Endothelial cell of umbilical vein (primary cell): ENCODE results near the gene SPATS2L. TPM values are rescaled to one million over a fixed set of nuclear protein-coding genes. Genes with fewer than 3 reads are reported as not detected.
A peak's percentile ranks its signal among the peaks of the same experiment; 100 is the strongest.

Experiments used
- BruUV-seq: library from RNA; stranded (reverse); fragments of 400-500 nt; replicated peaks from 2 replicates; lab custom pipeline; 2021; lab: Mats Ljungman, UMichigan
- CTCF ChIA-PET: fragments of 300-600, 350-600 bp; sonication (Branson Sonifier 250); formaldehyde crosslinking; loops from one replicate; lab custom pipeline; 2021; ENCODE audit warnings: antibody characterized with exemption, inconsistent platforms; lab: Charles Lee
- POLR2A ChIA-PET: fragments of 300-600, 350-600 bp; sonication (Branson Sonifier 250); formaldehyde crosslinking; loops from one replicate; lab custom pipeline; 2021; ENCODE audit warnings: antibody characterized with exemption, inconsistent platforms; lab: Charles Lee
- DNase-seq: peaks from one replicate; pipeline ENCODE4 v3.0.0-alpha.2; 2011; ENCODE audit warnings: low read depth, low spot score
- FAIRE-seq: peaks from 2 replicates; lab custom pipeline; 2011; peaks lifted over from hg19 to GRCh38; lab: Jason Lieb, UNC
- H2AFZ ChIP-seq: 2 replicates; pipeline ENCODE4 v1.6.0; 2012; ENCODE audit warnings: low read depth, low read length, control low read depth, inconsistent platforms
- H3K27ac ChIP-seq: 2 replicates; pipeline ENCODE4 v1.5.1; 2011; ENCODE audit warnings: low read depth, mild to moderate bottlenecking, control low read depth, low read length, moderate library complexity; ENCODE audit not compliant: insufficient read depth
- H3K27me3 ChIP-seq, 2 experiments: 2 replicates each; pipeline versions ENCODE4 v1.6.0 to v1.6.1; 2011; ENCODE audit warnings: low read length in 2 of 2, mixed read lengths in 1 of 2; ENCODE audit not compliant: control insufficient read depth in 2 of 2, insufficient read depth in 2 of 2
- H3K36me3 ChIP-seq, 2 experiments: 2 replicates in 1 of 2; 3 replicates in 1 of 2; pipeline ENCODE4 v1.5.1; 2011; ENCODE audit warnings: low read length in 2 of 2, mild to moderate bottlenecking in 1 of 2, moderate library complexity in 1 of 2; ENCODE audit not compliant: control insufficient read depth in 2 of 2, insufficient read depth in 2 of 2; ENCODE audit errors: extremely low read depth in 1 of 2
- H3K4me1 ChIP-seq: 3 replicates; pipeline ENCODE4 v1.5.1; 2011; ENCODE audit warnings: mild to moderate bottlenecking, low read length; ENCODE audit not compliant: control insufficient read depth, insufficient read depth; ENCODE audit errors: extremely low read depth
- H3K4me2 ChIP-seq: 2 replicates; pipeline ENCODE4 v1.6.1; 2011; ENCODE audit warnings: low read length, control low read depth, mixed read lengths; ENCODE audit not compliant: insufficient read depth
- H3K4me3 ChIP-seq, 3 experiments: fragments of 200-600 bp in 1 of 3; sonication (generic), shearing (Covaris generic) in 1 of 3; replicated peaks in 1 of 3; 2 replicates each; pipeline ENCODE4 v1.5.1; 2011 to 2016; ENCODE audit warnings: control low read depth in 3 of 3, low read length in 3 of 3, mild to moderate bottlenecking in 2 of 3, inconsistent platforms in 1 of 3, low read depth in 1 of 3, moderate library complexity in 1 of 3; ENCODE audit not compliant: insufficient read depth in 1 of 3
- H3K79me2 ChIP-seq: 2 replicates; pipeline ENCODE4 v1.6.0; 2012; ENCODE audit warnings: low read length, inconsistent platforms; ENCODE audit not compliant: control insufficient read depth, insufficient read depth
- H3K9ac ChIP-seq: replicated peaks from 2 replicates; pipeline ENCODE3; 2011; ENCODE audit warnings: low read length, control low read depth; ENCODE audit not compliant: insufficient read depth; ENCODE audit errors: extremely low read depth
- H3K9me1 ChIP-seq: replicated peaks from 3 replicates; pipeline ENCODE4 v1.6.0; 2011; ENCODE audit warnings: mild to moderate bottlenecking, low read length; ENCODE audit not compliant: control insufficient read depth, insufficient read depth; ENCODE audit errors: extremely low read depth
- H3K9me3 ChIP-seq: replicated peaks from 2 replicates; pipeline ENCODE4 v1.5.1; 2012; ENCODE audit warnings: low read length, inconsistent platforms; ENCODE audit not compliant: control insufficient read depth, insufficient read depth
- H4K20me1 ChIP-seq: replicated peaks from 2 replicates; pipeline ENCODE3; 2011; ENCODE audit warnings: mild to moderate bottlenecking, low read length; ENCODE audit not compliant: control insufficient read depth, insufficient read depth; ENCODE audit errors: extremely low read depth
- EZH2 ChIP-seq: IDR thresholded peaks from 2 replicates; pipeline ENCODE4 v1.6.1; 2012; ENCODE audit warnings: borderline replicate concordance, low read depth, mild to moderate bottlenecking, moderate library complexity, low read length, inconsistent platforms; ENCODE audit not compliant: severe bottlenecking
- FOS ChIP-seq: IDR thresholded peaks from 2 replicates; pipeline ENCODE4 v1.6.1; 2011; ENCODE audit warnings: mild to moderate bottlenecking, low read length, moderate library complexity, borderline replicate concordance; ENCODE audit not compliant: insufficient read depth
- GATA2 ChIP-seq: IDR thresholded peaks from 2 replicates; pipeline ENCODE4 v1.7.0; 2011; ENCODE audit warnings: low read depth, mild to moderate bottlenecking, moderate library complexity, mixed read lengths, low read length; ENCODE audit not compliant: insufficient read length, insufficient read depth
- JUN ChIP-seq: IDR thresholded peaks from 2 replicates; pipeline ENCODE4 v1.6.1; 2011; ENCODE audit warnings: borderline replicate concordance, low read depth; ENCODE audit not compliant: insufficient read length, insufficient read depth
- MYC ChIP-seq: IDR thresholded peaks from one replicate; pipeline ENCODE4 v1.6.1; 2011; ENCODE audit warnings: mild to moderate bottlenecking, low read depth, low read length
- POLR2A ChIP-seq: IDR thresholded peaks from 2 replicates; pipeline ENCODE4 v1.6.1; 2012; ENCODE audit warnings: low read depth, mild to moderate bottlenecking, control low read depth, low read length
- POLR2AphosphoS5 ChIP-seq: IDR thresholded peaks from 2 replicates; pipeline ENCODE4 v1.6.1; 2012; ENCODE audit warnings: low read depth, mild to moderate bottlenecking, control low read depth, low read length, moderate library complexity; ENCODE audit not compliant: insufficient read depth
- dilution Hi-C: fragments of 300-500 bp; cut with MboI; formaldehyde crosslinking; loops from one replicate; pipeline ENCODE4 v1.15.0; 2019; ENCODE audit warnings: low sequenced_read_pairs; ENCODE audit not compliant: extremely low pct_ligation_motif_present
- intact Hi-C: fragments of 100-400 bp; cut with micrococcal nuclease; formaldehyde crosslinking; loops from one replicate; pipeline ENCODE4 v1.10.0; 2022
- polyA plus RNA-seq, 4 experiments: library from polyadenylated mRNA; depleted of rRNA in 3 of 4; stranded (reverse) in 3 of 4; unstranded in 1 of 4; fragments of >200 nt; gene quantifications; 2 replicates each; pipeline versions ENCODE4 v1.2.1 to v1.2.3, GENCODE V29; 2011 to 2012; ENCODE audit warnings: missing spikeins in 1 of 4
- total RNA-seq: library from RNA; stranded (reverse); gene quantifications from 2 replicates; pipeline ENCODE4 v1.2.3, GENCODE V29; 2021
- TF ChIP-seq, protein P1 (sequence below): IDR thresholded peaks from 2 replicates; pipeline ENCODE4 v1.6.1; 2011; ENCODE audit not compliant: insufficient read depth, insufficient read length
- TF ChIP-seq, protein P2 (sequence below), 2 donors: IDR thresholded peaks; 1 replicate in 1 of 2; 2 replicates in 1 of 2; pipeline ENCODE4 v1.5.1; 2011; ENCODE audit warnings: low read length in 2 of 2, mild to moderate bottlenecking in 2 of 2, moderate library complexity in 2 of 2, control low read depth in 1 of 2, inconsistent platforms in 1 of 2, low read depth in 1 of 2; ENCODE audit not compliant: insufficient read depth in 1 of 2; ENCODE audit errors: extremely low read depth in 1 of 2

Gene SPATS2L
- total and polyA plus RNA-seq, 2 donors (not counting 3 experiments of a cell fraction or from before 2014, with no cell fraction given), result 29.1 to 72.9 TPM

- peaks cover 9% of the 10 kb centered on the region for H3K79me2 ChIP-seq
- CTCF ChIA-PET, result interaction anchor here (1.1 kb wide), 1 partner anchor 8 kb away, joined by 3 read pairs; no protein-coding TSS in a partner anchor
- H3K4me3 ChIP-seq, result no peak overlapping the region
- H2AFZ ChIP-seq, result no peak overlapping the region
- no TSS peak for BruUV-seq
- no peak for FAIRE-seq
- peaks cover 51% of the 10 kb centered on the region for H3K4me1 ChIP-seq
- H3K9me1 ChIP-seq, result no peaks in the 10 kb centered on the region
- no peaks in the 10 kb centered on the region for H4K20me1 ChIP-seq
- no peak overlapping the region for H3K4me2 ChIP-seq
- H3K9ac ChIP-seq, result no peak overlapping the region
- H3K27me3 ChIP-seq, result no peaks in the 10 kb centered on the region
- DNase-seq, result no peak
- POLR2A ChIA-PET, result no interaction called here
- H3K9me3 ChIP-seq, result no peaks in the 10 kb centered on the region
- TF ChIP-seq JUN, result no peak
- TF ChIP-seq GATA2, result no peak
- no peak for TF ChIP-seq POLR2AphosphoS5
- TF ChIP-seq, protein P1, sequence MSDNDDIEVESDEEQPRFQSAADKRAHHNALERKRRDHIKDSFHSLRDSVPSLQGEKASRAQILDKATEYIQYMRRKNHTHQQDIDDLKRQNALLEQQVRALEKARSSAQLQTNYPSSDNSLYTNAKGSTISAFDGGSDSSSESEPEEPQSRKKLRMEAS, result no peak
- no peak for TF ChIP-seq FOS
- TF ChIP-seq POLR2A, result no peak
- no peak for TF ChIP-seq MYC
- TF ChIP-seq EZH2, result no peak
- TF ChIP-seq, protein P2, sequence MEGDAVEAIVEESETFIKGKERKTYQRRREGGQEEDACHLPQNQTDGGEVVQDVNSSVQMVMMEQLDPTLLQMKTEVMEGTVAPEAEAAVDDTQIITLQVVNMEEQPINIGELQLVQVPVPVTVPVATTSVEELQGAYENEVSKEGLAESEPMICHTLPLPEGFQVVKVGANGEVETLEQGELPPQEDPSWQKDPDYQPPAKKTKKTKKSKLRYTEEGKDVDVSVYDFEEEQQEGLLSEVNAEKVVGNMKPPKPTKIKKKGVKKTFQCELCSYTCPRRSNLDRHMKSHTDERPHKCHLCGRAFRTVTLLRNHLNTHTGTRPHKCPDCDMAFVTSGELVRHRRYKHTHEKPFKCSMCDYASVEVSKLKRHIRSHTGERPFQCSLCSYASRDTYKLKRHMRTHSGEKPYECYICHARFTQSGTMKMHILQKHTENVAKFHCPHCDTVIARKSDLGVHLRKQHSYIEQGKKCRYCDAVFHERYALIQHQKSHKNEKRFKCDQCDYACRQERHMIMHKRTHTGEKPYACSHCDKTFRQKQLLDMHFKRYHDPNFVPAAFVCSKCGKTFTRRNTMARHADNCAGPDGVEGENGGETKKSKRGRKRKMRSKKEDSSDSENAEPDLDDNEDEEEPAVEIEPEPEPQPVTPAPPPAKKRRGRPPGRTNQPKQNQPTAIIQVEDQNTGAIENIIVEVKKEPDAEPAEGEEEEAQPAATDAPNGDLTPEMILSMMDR (IDR thresholded peaks at IDR 0.05; ENCODE audit: extremely low read depth in 1 of 2, insufficient read depth in 1 of 2, low read depth in 1 of 2, low read length in 2 of 2), result no peak
- dilution Hi-C loops (no loop called here), intact Hi-C loops (loop anchor here (10.0 kb wide), 1 partner anchor 381 kb away; no protein-coding TSS in a partner anchor)
- H3K36me3 ChIP-seq, result no peaks in the 10 kb centered on the region
- peak overlapping the region; percentile 99 for H3K27ac ChIP-seq
These were observed 97.3 kb downstream of the SPATS2L start for GRCh38 chr2:200403814-200404213.
